ENCODE measurements around the gene CHADL. TPM values are rescaled to one million over a fixed set of nuclear protein-coding genes. Genes with fewer than 3 reads are reported as not detected.

Gene CHADL
- total RNA-seq, 3 donors from 2014 or later, result 1.3 to 3.7 (median 1.4) TPM

- TF ChIP-seq POLR2AphosphoS5 (IDR thresholded peaks at IDR 0.05) (no peak), POLR2A (IDR thresholded peaks at IDR 0.05) (no peak), CTCF (IDR thresholded peaks at IDR 0.05) (no peak)
- no peak for DNase-seq (ENCODE audit: low spot score in 2 of 2)
- Histone ChIP-seq H3K27me3 (no peaks in the 10 kb centered on the region), H3K4me1 (no peaks in the 10 kb centered on the region), H3K36me3 (no peaks in the 10 kb centered on the region), H3K9me3 (no peaks in the 10 kb centered on the region), H3K4me3 (no peak overlapping the region), H3K27ac (no peak overlapping the region)
- intact Hi-C loops (cut with DNase I; ENCODE audit: low total_unique reads), result no loop called here
Observed at GRCh38 chr22:41249442-41249841, 8.7 kb upstream of the CHADL start.

- no peak for DNase-seq (ENCODE audit: low spot score in 2 of 2)
- Histone ChIP-seq H3K27ac (no peak overlapping the region), H3K9me3 (no peaks in the 10 kb centered on the region), H3K27me3 (no peaks in the 10 kb centered on the region), H3K36me3 (no peaks in the 10 kb centered on the region), H3K4me1 (no peaks in the 10 kb centered on the region), H3K4me3 (no peak overlapping the region)
- no peak for TF ChIP-seq POLR2A (IDR thresholded peaks at IDR 0.05)
- TF ChIP-seq POLR2AphosphoS5 (IDR thresholded peaks at IDR 0.05), result no peak
- TF ChIP-seq CTCF (IDR thresholded peaks at IDR 0.05), result no peak
- intact Hi-C loops (cut with DNase I; ENCODE audit: low total_unique reads), result no loop called here
Observed at GRCh38 chr22:41248758-41249157, 8.0 kb upstream of the CHADL start.

- TF ChIP-seq CTCF (IDR thresholded peaks at IDR 0.05), result no peak
- no peak for TF ChIP-seq POLR2AphosphoS5 (IDR thresholded peaks at IDR 0.05)
- TF ChIP-seq POLR2A (IDR thresholded peaks at IDR 0.05), result no peak
- no peaks in the 10 kb centered on the region for H3K36me3 ChIP-seq
- intact Hi-C loops (cut with DNase I; ENCODE audit: low total_unique reads), result no loop called here
Observed at GRCh38 chr22:41248314-41248713, 7.6 kb upstream of the CHADL start.

GRCh38 chr22:41247703-41248102 lies 7.0 kb upstream of the CHADL start:
- no peak for TF ChIP-seq CTCF (IDR thresholded peaks at IDR 0.05)
- no peak for TF ChIP-seq POLR2AphosphoS5 (IDR thresholded peaks at IDR 0.05)
- TF ChIP-seq POLR2A (IDR thresholded peaks at IDR 0.05), result no peak
- no peaks in the 10 kb centered on the region for H3K9me3 ChIP-seq
- H3K4me3 ChIP-seq, result no peak overlapping the region
- H3K27me3 ChIP-seq, result no peaks in the 10 kb centered on the region
- no peaks in the 10 kb centered on the region for H3K36me3 ChIP-seq
- intact Hi-C loops (cut with DNase I; ENCODE audit: low total_unique reads), result no loop called here
- H3K27ac ChIP-seq, result no peak overlapping the region
- no peak for DNase-seq (ENCODE audit: low spot score in 2 of 2)
- H3K4me1 ChIP-seq, result no peaks in the 10 kb centered on the region

More at GRCh38 chr22:41248314-41248713, 7.6 kb upstream of the CHADL start:
- H3K9me3 ChIP-seq, result no peaks in the 10 kb centered on the region
- DNase-seq (ENCODE audit: low spot score in 2 of 2), result no peak
- no peak overlapping the region for H3K27ac ChIP-seq
- no peaks in the 10 kb centered on the region for H3K27me3 ChIP-seq
- no peaks in the 10 kb centered on the region for H3K4me1 ChIP-seq
- no peak overlapping the region for H3K4me3 ChIP-seq

GRCh38 chr22:41245917-41246499 lies 5.3 kb upstream of the CHADL start:
- Histone ChIP-seq H3K4me3 (no peak overlapping the region), H3K4me1 (no peaks in the 10 kb centered on the region), H3K27me3 (no peaks in the 10 kb centered on the region), H3K36me3 (no peaks in the 10 kb centered on the region), H3K27ac (no peak overlapping the region), H3K9me3 (no peaks in the 10 kb centered on the region)
- TF ChIP-seq POLR2A (IDR thresholded peaks at IDR 0.05), result no peak
- no peak for TF ChIP-seq POLR2AphosphoS5 (IDR thresholded peaks at IDR 0.05)
- no peak for TF ChIP-seq CTCF (IDR thresholded peaks at IDR 0.05)
- intact Hi-C loops (cut with DNase I; ENCODE audit: low total_unique reads), result no loop called here
- no peak for DNase-seq (ENCODE audit: low spot score in 2 of 2)
